Activated naive CD4-positive, alpha-beta T cell treated with Interleukin-2 at 50 U/mL for 16 hours (primary cell): ENCODE measurements around the gene CAMK1G.

Source experiments
- DNase-seq: peaks from one replicate; pipeline ENCODE4 v3.0.0-alpha.2; 2020

Gene CAMK1G

DNA sequence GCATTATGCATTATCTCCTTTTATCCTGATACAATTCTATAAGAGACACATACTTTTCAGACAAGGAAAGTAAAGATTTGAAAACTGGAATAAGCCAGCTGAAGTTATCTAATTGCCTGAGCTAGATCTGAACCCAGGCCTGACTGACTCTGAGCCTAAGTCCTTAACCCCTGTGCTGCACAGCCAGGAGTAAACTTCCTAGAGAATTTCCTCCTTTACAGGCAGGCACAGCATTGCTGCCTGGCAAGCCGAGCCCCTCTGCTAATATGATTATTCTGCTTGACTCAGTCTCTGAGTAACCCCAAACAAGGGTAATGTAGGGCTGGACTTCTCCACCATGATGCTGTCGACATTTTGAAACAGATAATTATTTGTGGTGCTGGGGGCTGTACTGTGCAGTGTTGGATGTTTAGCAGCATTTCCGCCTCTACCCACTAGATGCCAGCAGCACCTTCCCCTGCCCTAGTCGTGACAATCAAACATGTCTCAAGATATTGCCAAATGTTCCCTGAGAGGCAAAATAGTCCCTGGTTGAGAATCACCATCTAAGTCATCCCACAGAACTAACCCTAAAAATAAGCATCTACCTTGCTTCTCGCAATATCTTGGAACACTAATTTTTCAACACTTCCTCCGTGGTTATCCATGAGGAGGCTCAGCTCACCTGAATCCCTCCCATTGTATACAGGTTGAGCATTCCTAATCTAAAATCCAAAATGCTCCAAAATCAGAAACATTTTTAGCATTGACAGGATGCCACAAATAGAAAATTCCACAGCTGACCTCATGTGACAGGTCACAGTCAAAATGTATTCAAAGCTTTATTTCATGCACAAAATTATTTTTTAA is 18.5 kb downstream of the CAMK1G start:
- DNase-seq, result peak; percentile 37

DNA sequence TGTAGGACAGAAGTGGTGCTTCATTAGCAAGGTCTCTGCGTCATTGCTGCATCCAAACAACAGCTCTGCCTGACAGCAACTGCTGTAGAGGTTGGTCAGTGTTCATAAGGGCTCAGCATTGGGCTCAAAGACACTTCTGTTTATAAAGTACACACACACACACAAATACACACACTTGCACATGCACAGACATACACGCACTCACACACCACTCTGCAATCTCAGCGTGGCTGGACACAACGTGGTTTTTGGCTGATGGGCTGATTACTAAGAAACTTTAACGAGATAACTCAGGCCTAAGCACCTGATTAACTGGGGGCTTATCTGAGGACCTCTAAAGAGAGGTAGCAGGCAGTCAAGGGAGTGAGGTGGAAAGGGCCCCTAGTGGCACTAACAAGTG is 20.4 kb downstream of the CAMK1G start:
- DNase-seq, result no peak

- DNase-seq, result peak; percentile 30
Measured at GRCh38 chr1:209607102-209607794, 23.7 kb downstream of the CAMK1G start.

DNA sequence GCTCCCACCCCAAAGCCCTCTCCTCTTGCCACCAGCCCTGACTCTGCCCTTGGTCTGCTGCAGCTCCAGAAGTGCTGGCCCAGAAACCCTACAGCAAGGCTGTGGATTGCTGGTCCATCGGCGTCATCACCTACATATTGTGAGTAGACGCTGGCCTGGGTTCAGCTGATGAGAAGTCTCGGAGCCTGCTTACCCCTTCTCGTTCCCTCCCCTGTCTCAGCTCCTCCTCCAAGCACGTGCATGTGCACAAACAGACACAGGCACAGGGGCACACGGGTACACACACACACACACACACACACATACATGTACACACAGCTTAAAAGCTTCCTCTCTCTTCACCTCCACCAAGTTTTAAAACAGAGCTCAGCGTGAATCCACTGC is 24.3 kb downstream of the CAMK1G start:
- no peak for DNase-seq

GRCh38 chr1:209609041-209609790 is 25.7 kb downstream of the CAMK1G start:
- DNase-seq, result no peak

GRCh38 chr1:209609791-209610630 is 26.5 kb downstream of the CAMK1G start:
- no peak for DNase-seq

- DNase-seq, result no peak
Measured at GRCh38 chr1:209610631-209610905, 27.1 kb downstream of the CAMK1G start.

DNA sequence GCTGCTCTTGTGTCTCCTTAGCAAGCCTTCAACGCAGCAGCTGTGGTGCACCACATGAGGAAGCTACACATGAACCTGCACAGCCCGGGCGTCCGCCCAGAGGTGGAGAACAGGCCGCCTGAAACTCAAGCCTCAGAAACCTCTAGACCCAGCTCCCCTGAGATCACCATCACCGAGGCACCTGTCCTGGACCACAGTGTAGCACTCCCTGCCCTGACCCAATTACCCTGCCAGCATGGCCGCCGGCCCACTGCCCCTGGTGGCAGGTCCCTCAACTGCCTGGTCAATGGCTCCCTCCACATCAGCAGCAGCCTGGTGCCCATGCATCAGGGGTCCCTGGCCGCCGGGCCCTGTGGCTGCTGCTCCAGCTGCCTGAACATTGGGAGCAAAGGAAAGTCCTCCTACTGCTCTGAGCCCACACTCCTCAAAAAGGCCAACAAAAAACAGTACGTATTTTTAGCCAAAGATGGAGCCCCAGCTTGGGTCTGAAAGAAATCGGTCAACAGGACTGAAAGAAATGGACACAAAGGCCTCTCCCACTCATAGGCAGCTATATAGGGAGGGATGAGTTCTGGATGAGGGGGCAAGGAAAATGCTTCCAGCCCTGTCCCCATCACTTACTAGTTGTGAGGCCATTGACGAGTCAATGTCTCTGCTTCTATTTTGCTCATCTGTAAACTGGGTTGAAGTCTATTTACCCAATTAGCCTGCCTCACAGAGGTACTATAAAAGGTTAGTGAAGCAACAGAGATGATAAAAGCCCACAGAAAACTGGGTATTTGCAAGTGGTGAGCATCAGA is 28.5 kb downstream of the CAMK1G start:
- DNase-seq, result no peak

DNA sequence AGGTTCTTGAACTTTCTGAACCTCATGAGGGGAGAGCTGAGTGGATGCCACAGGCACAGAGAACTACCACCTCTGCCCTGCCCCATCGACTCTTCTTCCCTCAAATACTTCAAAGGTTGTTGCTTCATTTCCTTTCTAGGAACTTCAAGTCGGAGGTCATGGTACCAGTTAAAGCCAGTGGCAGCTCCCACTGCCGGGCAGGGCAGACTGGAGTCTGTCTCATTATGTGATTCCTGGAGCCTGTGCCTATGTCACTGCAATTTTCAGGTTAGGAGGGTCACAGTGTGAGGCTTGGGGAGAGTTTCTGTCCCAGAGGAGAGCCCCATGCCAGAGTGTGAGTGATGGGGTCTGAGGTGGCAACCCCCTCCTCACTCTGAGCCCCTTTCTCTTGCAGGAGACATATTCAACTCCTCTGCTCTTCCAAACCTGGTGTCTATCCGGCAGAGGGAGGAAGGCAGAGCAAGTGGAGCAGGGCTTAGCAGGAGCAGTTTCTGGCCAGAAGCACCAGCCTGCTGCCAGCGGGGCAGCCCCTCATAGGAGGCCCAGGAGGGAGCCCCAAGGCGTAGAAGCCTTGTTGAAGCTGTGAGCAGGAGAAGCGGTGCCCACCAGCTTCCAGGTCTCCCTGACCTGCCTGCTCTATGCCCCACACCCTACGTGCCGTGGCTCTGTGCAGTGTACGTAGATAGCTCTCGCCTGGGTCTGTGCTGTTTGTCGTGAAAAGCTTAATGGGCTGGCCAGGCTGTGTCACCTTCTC is 29.3 kb downstream of the CAMK1G start:
- no peak for DNase-seq

- DNase-seq, result no peak
Measured at GRCh38 chr1:209613400-209614150, 30.1 kb downstream of the CAMK1G start.

DNA sequence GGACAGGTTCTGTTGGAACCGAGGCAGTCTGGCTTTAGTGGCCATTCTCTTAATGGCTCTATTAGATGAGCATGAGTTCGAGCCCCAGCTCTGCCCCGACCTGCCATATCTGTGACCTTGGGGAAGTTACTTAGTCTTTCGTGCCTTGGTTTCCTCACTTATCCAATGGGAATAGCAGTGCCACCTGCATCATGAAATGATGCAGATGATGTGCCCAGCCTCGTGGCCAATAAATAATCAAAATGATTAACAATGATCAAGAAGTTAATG is 30.6 kb downstream of the CAMK1G start:
- no peak for DNase-seq

DNA sequence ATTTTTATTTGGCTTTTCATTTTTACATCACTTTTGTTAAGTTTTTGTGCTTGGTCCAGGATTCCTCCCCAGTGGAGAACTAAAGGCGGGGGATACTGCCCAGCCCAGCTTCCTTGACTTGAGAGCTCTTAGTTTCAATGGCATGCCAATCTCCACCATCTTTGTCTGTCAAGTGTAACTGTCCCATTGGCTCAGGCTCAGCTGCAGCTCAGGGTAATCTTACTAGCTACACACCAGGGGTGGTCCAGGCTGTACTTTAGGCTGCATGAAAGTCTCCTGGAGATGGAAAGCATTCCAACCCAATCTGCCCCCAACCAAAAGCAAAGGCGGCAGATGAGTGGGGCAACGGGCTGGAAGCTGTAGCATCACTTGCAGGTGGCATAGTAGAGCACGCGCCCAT is 31.4 kb downstream of the CAMK1G start:
- no peak for DNase-seq

GRCh38 chr1:209616366-209617046 is 33.0 kb downstream of the CAMK1G start:
- DNase-seq, result no peak

GRCh38 chr1:209617047-209617673 is 33.6 kb downstream of the CAMK1G start:
- DNase-seq, result no peak

- DNase-seq, result no peak
Measured at GRCh38 chr1:209617755-209618154, 34.2 kb downstream of the CAMK1G start.

DNA sequence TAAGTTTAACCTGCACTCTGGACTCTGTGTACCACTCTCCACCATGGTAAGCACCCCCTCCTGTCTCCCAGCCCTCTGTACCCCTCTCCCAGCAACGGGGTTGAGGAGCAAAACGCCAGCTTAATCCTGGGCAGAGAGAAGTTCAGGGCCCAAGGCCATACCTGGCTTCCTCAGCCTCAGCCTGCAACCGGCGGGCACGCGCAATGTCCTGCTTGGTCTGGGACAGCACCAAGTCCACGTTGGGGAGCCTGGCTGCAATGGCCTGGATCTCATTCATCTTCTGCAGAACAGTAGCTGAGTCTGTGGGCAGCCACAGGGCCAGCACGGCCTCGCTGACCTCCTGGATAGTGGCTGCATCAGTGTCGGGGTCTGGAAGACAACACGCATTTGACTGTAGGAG is 34.8 kb downstream of the CAMK1G start:
- DNase-seq, result no peak

DNA sequence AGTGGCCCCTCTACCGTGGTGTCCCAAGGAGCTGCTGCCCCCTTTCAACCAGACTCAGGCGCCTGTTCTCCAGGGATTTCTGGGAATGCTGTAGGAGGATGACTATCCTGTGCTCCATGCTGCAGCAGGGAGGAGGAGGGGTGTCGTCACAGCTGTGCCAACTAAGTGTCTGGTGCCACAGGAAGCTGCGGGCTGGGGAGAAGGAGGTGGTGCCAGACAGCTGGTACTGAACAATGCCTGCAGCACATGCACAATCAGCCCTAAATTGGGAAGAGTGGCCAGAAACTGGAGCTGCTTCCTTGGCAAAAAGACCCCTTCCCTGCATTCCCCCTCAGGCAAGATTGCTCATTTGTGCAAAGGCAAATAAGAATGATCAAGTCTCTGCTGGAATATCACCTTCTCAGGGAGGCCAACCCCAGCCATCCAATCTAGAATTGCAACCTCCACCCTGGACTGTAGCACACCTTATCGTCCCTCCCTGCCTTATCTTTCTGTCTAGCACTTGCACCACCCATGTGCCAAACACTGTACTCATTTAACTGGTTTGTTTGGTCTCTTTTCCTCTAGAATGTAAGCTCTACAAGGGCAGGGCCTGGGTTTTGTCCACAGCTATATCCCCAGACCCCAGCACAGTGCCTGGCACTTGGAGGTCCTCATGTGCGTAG is 35.4 kb downstream of the CAMK1G start:
- no peak for DNase-seq

DNA sequence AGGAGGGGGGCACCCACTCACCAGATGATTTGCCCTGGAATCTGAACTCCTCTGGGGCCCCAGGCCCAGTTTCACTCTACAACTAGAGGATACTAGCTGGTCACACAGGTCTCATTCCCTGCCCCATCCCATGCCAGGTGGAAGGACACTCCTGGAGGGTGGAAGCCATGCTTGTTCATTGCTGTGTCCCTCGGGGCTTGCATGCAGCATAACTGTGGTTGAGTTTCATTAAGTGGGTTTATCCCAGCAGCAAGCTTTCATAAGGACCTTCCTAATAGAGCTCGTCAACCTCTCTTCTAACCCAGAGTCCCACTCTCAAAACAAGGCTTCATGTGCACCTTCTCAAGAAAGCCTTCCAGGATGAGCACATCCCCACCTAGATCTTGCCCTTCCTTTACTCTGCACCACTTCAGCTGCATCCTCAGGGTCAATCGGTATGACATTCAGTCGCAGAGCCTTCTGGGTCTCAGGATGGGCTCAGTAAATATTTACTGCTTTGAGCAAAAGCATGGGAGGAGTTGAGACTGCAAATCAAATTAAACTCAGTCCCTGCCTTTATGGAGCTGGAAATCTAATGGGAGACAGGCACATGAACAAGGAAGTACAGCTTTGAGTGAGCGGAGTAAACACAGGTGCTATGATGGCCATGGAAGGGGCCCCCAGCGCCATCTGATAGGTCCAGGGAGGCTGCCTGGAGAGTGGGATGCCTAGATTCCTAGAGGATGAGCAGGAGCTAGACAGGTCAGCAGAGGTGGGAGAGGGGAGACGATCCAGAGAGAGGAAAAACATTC is 36.4 kb downstream of the CAMK1G start:
- DNase-seq, result no peak
